H1 (cell line): Measurements from ENCODE around the gene GIPC1. TPM values are rescaled to one million over a fixed set of nuclear protein-coding genes. Genes with fewer than 3 reads are reported as not detected.
A peak's percentile ranks its signal among the peaks of the same experiment; 100 is the strongest.

Experiments
- CTCF ChIA-PET: fragments of 300-600 bp; sonication (Branson Sonifier 250); formaldehyde crosslinking; loops from one replicate; lab custom pipeline; 2021; ENCODE audit not compliant: partially characterized antibody; lab: Charles Lee
- POLR2A ChIA-PET: fragments of 300-600 bp; sonication (Branson Sonifier 250); formaldehyde crosslinking; loops from one replicate; lab custom pipeline; 2021; ENCODE audit warnings: inconsistent platforms; ENCODE audit not compliant: partially characterized antibody; lab: Charles Lee
- DNase-seq, 2 experiments: peaks; one replicate each; pipeline versions ENCODE4 v3.0.0 to v3.0.0-alpha.2; 2010 to 2022; ENCODE audit warnings: low spot score in 2 of 2, low read depth in 1 of 2, mixed read lengths in 1 of 2
- FAIRE-seq: peaks from 2 replicates; lab custom pipeline; 2011; peaks lifted over from hg19 to GRCh38; lab: Jason Lieb, UNC
- H2AFZ ChIP-seq: 2 replicates; pipeline ENCODE4 v1.8.1; 2012; ENCODE audit warnings: low read length, inconsistent platforms
- H2AK5ac ChIP-seq: 2 replicates; pipeline ENCODE4 v1.6.1; 2013; ENCODE audit warnings: low read depth, low read length
- H2BK120ac ChIP-seq: replicated peaks from 2 replicates; pipeline ENCODE3; 2013; ENCODE audit warnings: low read depth, low read length, inconsistent platforms
- H2BK12ac ChIP-seq: 2 replicates; pipeline ENCODE4 v1.6.1; 2013; ENCODE audit warnings: low read depth, low read length
- H2BK15ac ChIP-seq: 2 replicates; pipeline ENCODE4 v1.6.1; 2013; ENCODE audit warnings: low read length
- H2BK20ac ChIP-seq: 2 replicates; pipeline ENCODE4 v1.6.1; 2013; ENCODE audit warnings: low read length
- H2BK5ac ChIP-seq: 2 replicates; pipeline ENCODE4 v1.6.1; 2013; ENCODE audit warnings: low read depth, low read length
- H3K14ac ChIP-seq: 2 replicates; pipeline ENCODE4 v1.6.1; 2013; ENCODE audit warnings: inconsistent platforms; ENCODE audit not compliant: insufficient read length
- H3K18ac ChIP-seq: 2 replicates; pipeline ENCODE4 v1.6.1; 2013; ENCODE audit warnings: low read length; ENCODE audit errors: extremely low read depth
- H3K23ac ChIP-seq: 2 replicates; pipeline ENCODE4 v1.6.1; 2013; ENCODE audit warnings: inconsistent platforms; ENCODE audit not compliant: insufficient read length
- H3K23me2 ChIP-seq: 2 replicates; pipeline ENCODE4 v1.6.1; 2013; ENCODE audit warnings: low read depth, low read length
- H3K27ac ChIP-seq: 2 replicates; pipeline ENCODE4 v1.6.1; 2011; ENCODE audit warnings: low read depth, low read length, inconsistent platforms
- H3K27me3 ChIP-seq, 4 experiments: replicated peaks in 1 of 4; 1 replicate in 1 of 4; 2 replicates in 3 of 4; pipeline versions ENCODE4 v1.6.1 to v1.8.1; 2011 to 2013; ENCODE audit warnings: low read length in 3 of 4, mild to moderate bottlenecking in 3 of 4, inconsistent platforms in 2 of 4, mixed read lengths in 2 of 4, moderate library complexity in 1 of 4; ENCODE audit not compliant: control insufficient read depth in 3 of 4, insufficient read depth in 3 of 4; ENCODE audit errors: extremely low read depth in 1 of 4
- H3K36me3 ChIP-seq, 4 experiments: 2 replicates each; pipeline versions ENCODE4 v1.6.1 to v1.8.1; 2011 to 2013; ENCODE audit warnings: mild to moderate bottlenecking in 4 of 4, low read length in 3 of 4, moderate library complexity in 2 of 4, control low read depth in 1 of 4, inconsistent platforms in 1 of 4; ENCODE audit not compliant: insufficient read depth in 4 of 4, control insufficient read depth in 2 of 4
- H3K4ac ChIP-seq: replicated peaks from 2 replicates; pipeline ENCODE3; 2013; ENCODE audit warnings: low read length, low read depth, mixed read lengths, inconsistent platforms; ENCODE audit not compliant: insufficient read length
- H3K4me1 ChIP-seq, 4 experiments: replicated peaks in 1 of 4; 1 replicate in 1 of 4; 2 replicates in 3 of 4; pipeline versions ENCODE4 v1.6.1 to v1.8.1; 2011 to 2013; ENCODE audit warnings: low read length in 3 of 4, inconsistent platforms in 2 of 4, mixed read lengths in 1 of 4; ENCODE audit not compliant: insufficient read depth in 4 of 4, control insufficient read depth in 3 of 4
- H3K4me2 ChIP-seq, 2 experiments: 2 replicates each; pipeline versions ENCODE4 v1.6.1 to v1.8.1; 2011 to 2013; ENCODE audit warnings: low read depth in 2 of 2, low read length in 2 of 2, control low read depth in 1 of 2, inconsistent platforms in 1 of 2, mild to moderate bottlenecking in 1 of 2; ENCODE audit not compliant: insufficient read depth in 1 of 2
- H3K4me3 ChIP-seq, 4 experiments: fragments of 200-600, 300-600 bp in 1 of 4; sonication (generic), shearing (Covaris generic), sonication (Bioruptor Twin) in 1 of 4; 2 replicates each; pipeline versions ENCODE4 v1.5.1 to v1.8.1; 2011 to 2016; ENCODE audit warnings: low read length in 4 of 4, low read depth in 3 of 4, control low read depth in 2 of 4, inconsistent platforms in 2 of 4, mild to moderate bottlenecking in 2 of 4, mixed read lengths in 1 of 4, moderate library complexity in 1 of 4; ENCODE audit not compliant: insufficient read depth in 2 of 4; ENCODE audit errors: extremely low read depth in 1 of 4
- H3K56ac ChIP-seq: replicated peaks from 2 replicates; pipeline ENCODE3; 2013; ENCODE audit warnings: low read depth, mild to moderate bottlenecking, mixed read lengths, low read length, inconsistent platforms; ENCODE audit not compliant: insufficient read length
- H3K79me1 ChIP-seq: 2 replicates; pipeline ENCODE4 v1.6.1; 2013; ENCODE audit warnings: low read depth, low read length, control low read depth
- H3K79me2 ChIP-seq, 2 experiments: 2 replicates each; pipeline versions ENCODE4 v1.6.1 to v1.8.1; 2012 to 2013; ENCODE audit warnings: low read length in 2 of 2, mild to moderate bottlenecking in 2 of 2, inconsistent platforms in 1 of 2; ENCODE audit not compliant: insufficient read depth in 2 of 2, control insufficient read depth in 1 of 2
- H3K9ac ChIP-seq, 4 experiments: replicated peaks in 1 of 4; 1 replicate in 1 of 4; 2 replicates in 3 of 4; pipeline versions ENCODE4 v1.6.1 to v1.8.1; 2011 to 2013; ENCODE audit warnings: low read depth in 3 of 4, low read length in 3 of 4, control low read depth in 2 of 4, mild to moderate bottlenecking in 2 of 4, moderate library complexity in 2 of 4, inconsistent platforms in 1 of 4; ENCODE audit errors: extremely low read depth in 1 of 4
- H3K9me3 ChIP-seq, 2 experiments: 2 replicates each; pipeline versions ENCODE4 v1.6.1 to v1.8.1; 2012 to 2013; ENCODE audit warnings: mild to moderate bottlenecking in 2 of 2, moderate library complexity in 2 of 2, control low read depth in 1 of 2, inconsistent platforms in 1 of 2, low read depth in 1 of 2, low read length in 1 of 2, mixed read lengths in 1 of 2; ENCODE audit not compliant: insufficient read depth in 2 of 2
- H4K20me1 ChIP-seq, 2 experiments: replicated peaks in 1 of 2; 2 replicates each; pipeline versions ENCODE3 to v1.8.1; 2011 to 2013; ENCODE audit warnings: inconsistent platforms in 2 of 2, low read length in 2 of 2, mild to moderate bottlenecking in 1 of 2; ENCODE audit not compliant: insufficient read depth in 2 of 2, control insufficient read depth in 1 of 2
- H4K5ac ChIP-seq: 2 replicates; pipeline ENCODE4 v1.6.1; 2013; ENCODE audit warnings: low read length, low read depth, mixed read lengths, inconsistent platforms; ENCODE audit not compliant: insufficient read length
- H4K8ac ChIP-seq: 2 replicates; pipeline ENCODE4 v1.8.0; 2013; ENCODE audit warnings: mild to moderate bottlenecking, moderate library complexity, low read length, inconsistent platforms; ENCODE audit not compliant: insufficient read depth; ENCODE audit errors: extremely low read depth
- H4K91ac ChIP-seq: replicated peaks from 2 replicates; pipeline ENCODE3; 2013; ENCODE audit warnings: low read length, mixed read lengths, inconsistent platforms; ENCODE audit not compliant: insufficient read length
- E2F6 ChIP-seq: IDR thresholded peaks from 2 replicates; pipeline ENCODE4 v1.6.1; 2012; ENCODE audit warnings: inconsistent platforms
- RFX5 ChIP-seq: IDR thresholded peaks from 2 replicates; pipeline ENCODE4 v1.6.1; 2011; ENCODE audit warnings: low read depth, low read length, improper control_type of control experiment, borderline replicate concordance
- SIRT6 ChIP-seq: IDR thresholded peaks from one replicate; pipeline ENCODE4 v1.7.1; 2012; ENCODE audit warnings: low read length, inconsistent platforms
- SIX5 ChIP-seq: IDR thresholded peaks from 2 replicates; pipeline ENCODE4 v1.6.1; 2011; ENCODE audit warnings: mild to moderate bottlenecking, low read depth, low read length
- SRF ChIP-seq: IDR thresholded peaks from 2 replicates; pipeline ENCODE4 v1.6.1; 2011; ENCODE audit warnings: mild to moderate bottlenecking, low read depth, low read length, moderate library complexity
- WGBS, 2 experiments: shearing (Covaris generic) in 1 of 2; methylation state at CpG; one replicate each; pipeline versions ENCODE4 v1.1.6 to v1.1.7; 2013 to 2015; ENCODE audit warnings: low lambda C conversion rate in 2 of 2, mixed read lengths in 2 of 2, inconsistent platforms in 1 of 2, low coverage in 1 of 2, missing lambda C conversion rate in 1 of 2; ENCODE audit not compliant: insufficient replicate concordance in 2 of 2, insufficient coverage in 1 of 2, insufficient read length in 1 of 2; ENCODE audit errors: extremely low coverage in 1 of 2, missing lambda C conversion rate in 1 of 2; 5-methylcytosine and 5-hydroxymethylcytosine counted together
- polyA plus RNA-seq, 7 experiments: library from polyadenylated mRNA; depleted of rRNA in 3 of 7; stranded (reverse) in 5 of 7; unstranded in 2 of 7; fragments of >200 nt in 5 of 7; fragments of 200-250 nt in 2 of 7; gene quantifications; 1 replicate in 5 of 7; 2 replicates in 1 of 7; 4 replicates in 1 of 7; pipeline versions ENCODE4 v1.2.1 to v1.2.3, GENCODE V29; 2011 to 2013; ENCODE audit warnings: missing spikeins in 2 of 7, mixed read lengths in 2 of 7
- total RNA-seq: library from RNA; stranded (reverse); fragmentation: NEBNext Ultra II Directional; extraction: Animal tissue kit (Norgen Biotek cat#: 25700); gene quantifications from 2 replicates; pipeline ENCODE4 v1.2.1, GENCODE V29; 2021
- TF ChIP-seq, protein P1 (sequence below): IDR thresholded peaks from 2 replicates; pipeline ENCODE4 v1.6.1; 2011; ENCODE audit warnings: low read length, improper control_type of control experiment

GIPC1 gene
- total and polyA plus RNA-seq, 2 of the 8 experiments (the other 6 are each of a cell fraction or from before 2014, with no cell fraction given) = 65.6 to 72.0 TPM

- no peak overlapping the region for H3K9ac ChIP-seq
- H3K4me3 ChIP-seq = no peak overlapping the region
- no peak overlapping the region for H3K4me2 ChIP-seq
- peaks cover 8% of the 10 kb centered on the region for H3K79me1 ChIP-seq
- no peak overlapping the region for H3K27ac ChIP-seq
- no peak overlapping the region; the same call in 1 of the 2 replicates for H2BK15ac ChIP-seq
- no peak overlapping the region for H3K4ac ChIP-seq
- no peak overlapping the region for H2BK120ac ChIP-seq
- H2AK5ac ChIP-seq = no peak overlapping the region
- peak overlapping the region; percentile 31; the same call in 1 of the 2 replicates for H2BK5ac ChIP-seq
- H3K4me1 ChIP-seq = peaks cover 0 to 2% (median 1%) of the 10 kb centered on the region in 4 experiments; a peak in 3 of 7 replicates
- H2BK12ac ChIP-seq = no peak overlapping the region
- H3K23ac ChIP-seq = no peak overlapping the region
- H3K18ac ChIP-seq = no peak overlapping the region
- 80% methylated on average over 4 of the region's 4 CpGs; no CpG with 5 or more reads in 1 of the 2 experiments for WGBS, 2 experiments
- no peak overlapping the region for H4K5ac ChIP-seq
- FAIRE-seq (no peak), DNase-seq (no peak)
- H3K23me2 ChIP-seq = peaks cover 4% of the 10 kb centered on the region
- no peak overlapping the region for H3K56ac ChIP-seq
- POLR2A ChIA-PET = interaction anchor here (0.6 to 2.2 kb wide), 5 partner anchors 8 to 752 kb away, joined by 3 to 7 read pairs (median 3); partner anchors contain the start of genes C19orf53, DNAJB1 and GIPC1
- no peak for TF ChIP-seq SIX5
- TF ChIP-seq, protein P1, sequence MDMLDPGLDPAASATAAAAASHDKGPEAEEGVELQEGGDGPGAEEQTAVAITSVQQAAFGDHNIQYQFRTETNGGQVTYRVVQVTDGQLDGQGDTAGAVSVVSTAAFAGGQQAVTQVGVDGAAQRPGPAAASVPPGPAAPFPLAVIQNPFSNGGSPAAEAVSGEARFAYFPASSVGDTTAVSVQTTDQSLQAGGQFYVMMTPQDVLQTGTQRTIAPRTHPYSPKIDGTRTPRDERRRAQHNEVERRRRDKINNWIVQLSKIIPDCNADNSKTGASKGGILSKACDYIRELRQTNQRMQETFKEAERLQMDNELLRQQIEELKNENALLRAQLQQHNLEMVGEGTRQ = no peak
- no peak for TF ChIP-seq SRF
- TF ChIP-seq E2F6 = no peak
- TF ChIP-seq SIRT6 = no peak
- TF ChIP-seq RFX5 = no peak
- no peak overlapping the region for H2AFZ ChIP-seq
- H2BK20ac ChIP-seq = no peak overlapping the region
- H3K9me3 ChIP-seq = no peaks in the 10 kb centered on the region
- no peak overlapping the region for H4K91ac ChIP-seq
- no peaks in the 10 kb centered on the region for H3K27me3 ChIP-seq
- H3K79me2 ChIP-seq = peaks cover 4 to 17% of the 10 kb centered on the region in 2 experiments
- no peaks in the 10 kb centered on the region for H4K20me1 ChIP-seq
- no peak overlapping the region for H3K14ac ChIP-seq
- CTCF ChIA-PET = interaction anchor here (1.1 kb wide), 1 partner anchor 21 kb away, joined by 4 read pairs; no protein-coding TSS in a partner anchor
- no peak overlapping the region for H4K8ac ChIP-seq
- no peaks in the 10 kb centered on the region for H3K36me3 ChIP-seq
Observed at GRCh38 chr19:14526423-14526822, 30.5 kb upstream of the GIPC1 start.
